Activated T-cell treated with anti-CD3 and anti-CD28 coated beads, Interleukin-2, amount 50 U/mL, for 4 hours (primary cell): ENCODE results near the gene PRSS57. TPM values are rescaled to one million over a fixed set of nuclear protein-coding genes. Genes with fewer than 3 reads are reported as not detected.

Source experiments
- ATAC-seq, 2 donors: fragments of 200-7000 bp; cut with Tn5 transposase; one replicate each; pipeline ENCODE4 v1.10.0; 2021
- DNase-seq: peaks from one replicate; pipeline ENCODE4 v3.0.0-alpha.2; 2020
- H3K27me3 Mint-ChIP-seq: one replicate; pipeline ENCODE4 v1.8.0; 2021; ENCODE audit warnings: low read depth, mixed read lengths
- H3K36me3 Mint-ChIP-seq: one replicate; pipeline ENCODE4 v1.8.0; 2022; ENCODE audit warnings: mixed read lengths; ENCODE audit not compliant: insufficient read depth
- H3K4me1 Mint-ChIP-seq: one replicate; pipeline ENCODE4 v1.8.0; 2021; ENCODE audit warnings: low read depth, mixed read lengths
- H3K4me3 Mint-ChIP-seq: one replicate; pipeline ENCODE4 v1.8.0; 2021; ENCODE audit warnings: mild to moderate bottlenecking, moderate library complexity, mixed read lengths
- H3K9me3 Mint-ChIP-seq: one replicate; pipeline ENCODE4 v1.8.0; 2021; ENCODE audit warnings: mixed read lengths
- total RNA-seq, 3 donors: library from RNA; stranded (reverse); gene quantifications; one replicate each; pipeline ENCODE4 v1.2.1, GENCODE V29; 2021

Gene PRSS57
- total RNA-seq, 3 donors from 2014 or later: 0.87 to 0.94 TPM; not detected in 1

DNA sequence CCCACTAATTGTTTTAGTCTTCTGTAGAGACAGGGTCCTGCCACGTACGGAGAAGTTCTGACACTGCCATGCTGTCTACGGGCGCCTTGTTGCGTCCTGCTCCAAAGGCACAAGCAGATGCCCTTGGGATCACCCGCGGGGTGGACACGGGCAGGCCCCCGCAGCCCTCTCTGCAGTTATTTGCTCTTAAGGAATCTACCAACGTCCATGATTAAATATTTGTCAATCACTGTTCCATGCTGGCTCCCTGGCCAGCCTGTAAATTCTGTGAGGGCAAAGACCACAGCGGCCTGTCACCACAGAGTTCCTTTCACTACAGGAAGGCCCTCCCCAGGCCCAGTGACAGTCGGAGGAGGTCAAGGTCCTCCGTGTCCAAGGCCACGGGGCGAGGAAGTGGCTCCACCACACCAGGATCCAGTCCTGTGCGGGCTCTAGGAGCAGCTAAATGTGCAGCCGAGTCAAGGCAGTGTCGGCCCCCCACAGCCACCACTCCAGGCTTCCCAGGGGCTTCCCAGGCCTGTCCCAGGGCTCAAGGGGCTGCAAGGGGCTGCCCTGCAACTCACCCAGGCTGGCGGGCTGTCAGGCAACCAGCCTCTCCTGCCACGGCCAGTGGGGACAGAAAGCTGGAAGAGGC is 34.3 kb downstream of the PRSS57 start:
- Mint-ChIP-seq H3K36me3 (peaks cover 3% of the 10 kb centered on the region), H3K4me3 (peak overlapping the region; percentile 96), H3K9me3 (no peaks in the 10 kb centered on the region), H3K4me1 (peaks cover 52% of the 10 kb centered on the region), H3K27me3 (no peaks in the 10 kb centered on the region)
- no peak for ATAC-seq
- DNase-seq: no peak

DNA sequence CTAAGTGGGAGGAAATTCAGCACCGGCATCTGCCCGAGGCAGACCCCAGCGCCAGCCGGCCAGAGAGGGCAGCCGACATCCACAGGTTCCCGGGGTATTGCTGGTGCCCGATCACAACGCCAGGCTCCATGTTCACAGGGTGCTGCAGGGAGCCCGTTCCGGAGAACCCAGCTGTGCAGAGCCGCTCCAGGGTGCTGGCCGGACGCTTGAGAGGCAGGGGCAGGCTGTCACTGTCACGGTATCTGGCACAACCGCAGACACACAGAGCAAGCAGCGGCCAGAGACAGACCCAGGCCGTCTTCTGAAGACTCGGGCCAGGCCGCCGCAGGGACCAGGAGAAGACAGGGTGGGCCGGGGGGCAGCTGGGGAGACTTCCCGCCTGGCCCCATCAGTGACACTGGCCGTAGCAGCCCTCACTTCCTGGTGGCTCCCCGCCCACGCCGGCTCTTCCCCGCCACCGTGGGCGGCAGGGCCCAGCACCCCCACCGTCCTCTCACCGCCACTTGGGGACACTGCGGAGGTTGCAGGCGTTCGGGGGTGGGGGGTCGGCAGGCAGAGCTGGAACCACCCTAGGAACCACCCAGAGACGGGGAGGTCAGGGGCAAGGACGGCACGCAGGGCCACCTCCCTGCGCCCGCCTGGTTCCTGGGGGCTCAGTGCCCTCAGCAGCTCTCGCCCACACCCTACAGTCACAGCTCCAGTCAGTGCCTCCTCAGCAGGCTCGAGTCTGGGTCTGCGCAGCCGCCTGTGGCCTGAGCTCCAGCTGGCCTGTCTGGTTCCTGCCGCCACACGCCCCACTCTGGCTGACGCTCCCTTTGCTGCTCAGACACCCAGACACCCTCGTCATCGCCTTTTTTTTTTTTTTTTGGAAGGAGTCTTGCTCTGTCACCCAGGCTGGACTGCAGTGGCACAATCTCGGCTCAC is 36.1 kb downstream of the PRSS57 start:
- H3K4me1 Mint-ChIP-seq: peaks cover 57% of the 10 kb centered on the region
- ATAC-seq (no peak), DNase-seq (peak; percentile 50)

DNA sequence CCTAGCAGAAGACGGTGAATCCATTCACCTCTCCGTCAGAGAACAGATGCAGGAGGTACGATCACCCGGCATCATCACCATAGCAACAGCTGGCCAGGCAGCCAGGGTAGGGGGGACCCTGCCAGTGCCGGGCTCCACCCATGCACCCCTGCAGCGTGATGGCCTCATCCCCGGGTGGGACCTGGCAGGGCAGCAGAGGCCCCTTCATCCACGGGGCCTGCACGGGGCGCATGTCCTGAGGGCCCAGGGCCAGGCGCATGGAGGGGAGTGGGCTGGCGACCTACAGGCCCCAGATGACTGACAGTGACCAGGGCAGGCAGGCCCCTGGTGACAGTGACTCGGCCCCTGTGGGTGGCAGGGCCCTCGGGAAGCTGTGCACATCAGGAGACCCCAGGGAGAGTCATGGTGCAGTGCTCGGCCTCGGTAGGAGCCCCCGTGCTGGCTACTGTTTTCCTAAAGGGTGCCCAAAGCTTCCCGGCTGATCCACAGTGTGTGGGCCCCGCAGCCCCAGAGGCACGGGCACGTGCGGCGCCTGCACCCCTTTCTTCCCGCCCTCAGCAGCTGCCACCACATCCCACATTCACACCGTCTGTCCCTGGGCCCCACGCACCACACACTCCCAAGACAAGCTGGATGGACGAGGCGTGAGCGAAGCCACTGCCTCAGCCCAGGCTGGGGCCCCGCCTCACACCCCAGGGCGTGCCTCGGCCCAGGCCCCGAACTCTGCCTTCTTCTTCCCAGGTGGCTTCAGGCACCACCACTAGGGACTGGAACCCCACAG is 37.0 kb downstream of the PRSS57 start:
- DNase-seq (no peak), ATAC-seq (no peak)
- Mint-ChIP-seq H3K9me3 (no peaks in the 10 kb centered on the region), H3K4me1 (peaks cover 56% of the 10 kb centered on the region), H3K4me3 (peak overlapping the region; percentile 50), H3K36me3 (peaks cover 10% of the 10 kb centered on the region), H3K27me3 (no peaks in the 10 kb centered on the region)

More for the DNA sequence above, 36.1 kb downstream of the PRSS57 start:
- no peaks in the 10 kb centered on the region for H3K9me3 Mint-ChIP-seq
- no peaks in the 10 kb centered on the region for H3K27me3 Mint-ChIP-seq
- peaks cover 9% of the 10 kb centered on the region for H3K36me3 Mint-ChIP-seq
- H3K4me3 Mint-ChIP-seq: peak overlapping the region; percentile 96

DNA sequence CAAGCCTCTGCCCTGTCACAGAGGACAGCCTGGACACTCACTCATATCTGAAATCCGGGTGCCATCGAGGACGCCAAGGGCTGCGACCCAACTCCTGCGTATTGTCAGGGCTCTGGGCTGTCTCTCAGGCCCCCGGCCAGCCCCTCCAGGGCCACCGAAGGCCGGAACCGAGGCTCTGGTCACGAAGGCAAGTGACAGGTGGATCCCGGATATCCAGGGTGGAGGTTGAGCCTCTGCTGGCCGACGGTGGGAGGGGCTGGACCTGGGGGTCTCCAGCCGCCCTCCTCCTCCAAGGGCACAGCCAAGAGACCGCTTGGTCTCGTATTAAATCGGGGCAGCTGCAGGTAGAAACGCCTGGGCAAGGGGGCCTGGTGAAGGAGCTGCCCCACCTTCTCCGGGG is 37.6 kb downstream of the PRSS57 start:
- no peak for ATAC-seq
- Mint-ChIP-seq H3K4me1 (peaks cover 56% of the 10 kb centered on the region), H3K9me3 (no peaks in the 10 kb centered on the region), H3K27me3 (no peaks in the 10 kb centered on the region), H3K4me3 (no peak overlapping the region), H3K36me3 (peaks cover 10% of the 10 kb centered on the region)
- no peak for DNase-seq

- Mint-ChIP-seq H3K4me3 (no peak overlapping the region), H3K36me3 (peaks cover 10% of the 10 kb centered on the region), H3K9me3 (no peaks in the 10 kb centered on the region), H3K4me1 (peaks cover 56% of the 10 kb centered on the region), H3K27me3 (no peaks in the 10 kb centered on the region)
- DNase-seq (no peak), ATAC-seq (no peak)
Observed at GRCh38 chr19:656751-657559, 38.3 kb downstream of the PRSS57 start.

DNA sequence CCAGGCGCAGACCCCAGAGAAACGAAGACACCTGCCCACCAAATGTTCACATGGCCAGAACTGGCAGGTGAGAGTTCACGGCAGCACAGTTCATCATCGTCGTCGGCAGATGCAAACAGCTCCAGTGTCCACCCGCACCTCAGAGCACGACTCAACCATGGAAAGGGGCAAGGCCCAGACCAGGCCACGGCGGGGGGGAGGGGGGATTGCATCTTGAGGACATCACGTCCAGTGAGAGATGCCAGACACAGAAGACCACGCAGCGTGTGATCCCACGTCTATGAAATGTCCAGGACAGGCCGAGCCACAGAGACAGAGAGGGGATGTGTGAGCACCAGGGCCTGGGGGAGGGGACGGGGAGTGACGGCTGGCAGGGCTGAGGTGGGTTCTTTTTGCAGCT is 39.6 kb downstream of the PRSS57 start:
- Mint-ChIP-seq H3K36me3 (peaks cover 12% of the 10 kb centered on the region), H3K4me1 (peaks cover 53% of the 10 kb centered on the region), H3K4me3 (no peak overlapping the region), H3K27me3 (no peaks in the 10 kb centered on the region), H3K9me3 (no peaks in the 10 kb centered on the region)
- DNase-seq: no peak
- ATAC-seq: no peak

DNA sequence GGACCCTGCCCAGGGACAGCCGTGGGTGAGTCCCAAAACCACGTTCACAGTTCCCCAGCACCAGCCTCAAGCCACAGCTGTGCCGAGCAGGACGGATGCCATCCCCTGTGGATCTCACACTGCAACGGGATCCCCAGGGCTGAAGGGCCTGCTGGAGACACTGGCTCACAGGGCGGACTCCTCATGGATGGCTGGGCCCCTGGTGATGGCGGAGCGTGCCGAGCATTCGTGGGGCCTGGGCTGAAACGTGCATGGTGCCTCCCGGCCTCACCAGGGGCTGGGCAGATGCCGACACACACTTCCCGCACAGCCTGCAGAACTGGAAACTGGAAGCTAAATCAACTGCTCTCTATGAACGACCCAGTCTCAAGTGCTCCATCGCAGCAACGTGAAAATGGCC is 41.8 kb downstream of the PRSS57 start:
- Mint-ChIP-seq H3K36me3 (peaks cover 10% of the 10 kb centered on the region), H3K9me3 (no peaks in the 10 kb centered on the region), H3K4me3 (no peak overlapping the region), H3K27me3 (no peaks in the 10 kb centered on the region), H3K4me1 (peaks cover 34% of the 10 kb centered on the region)
- no peak for DNase-seq
- ATAC-seq: no peak

GRCh38 chr19:652467-653389 is 42.5 kb downstream of the PRSS57 start:
- Mint-ChIP-seq H3K27me3 (no peaks in the 10 kb centered on the region), H3K4me3 (no peak overlapping the region), H3K9me3 (no peaks in the 10 kb centered on the region), H3K36me3 (peaks cover 10% of the 10 kb centered on the region), H3K4me1 (peaks cover 32% of the 10 kb centered on the region)
- DNase-seq (no peak), ATAC-seq (no peak)

- DNase-seq (no peak), ATAC-seq (no peak)
- no peaks in the 10 kb centered on the region for H3K9me3 Mint-ChIP-seq
- no peak overlapping the region for H3K4me3 Mint-ChIP-seq
- peaks cover 25% of the 10 kb centered on the region for H3K4me1 Mint-ChIP-seq
- H3K27me3 Mint-ChIP-seq: no peaks in the 10 kb centered on the region
- peaks cover 10% of the 10 kb centered on the region for H3K36me3 Mint-ChIP-seq
Observed at GRCh38 chr19:651991-652390, 43.3 kb downstream of the PRSS57 start.

DNA sequence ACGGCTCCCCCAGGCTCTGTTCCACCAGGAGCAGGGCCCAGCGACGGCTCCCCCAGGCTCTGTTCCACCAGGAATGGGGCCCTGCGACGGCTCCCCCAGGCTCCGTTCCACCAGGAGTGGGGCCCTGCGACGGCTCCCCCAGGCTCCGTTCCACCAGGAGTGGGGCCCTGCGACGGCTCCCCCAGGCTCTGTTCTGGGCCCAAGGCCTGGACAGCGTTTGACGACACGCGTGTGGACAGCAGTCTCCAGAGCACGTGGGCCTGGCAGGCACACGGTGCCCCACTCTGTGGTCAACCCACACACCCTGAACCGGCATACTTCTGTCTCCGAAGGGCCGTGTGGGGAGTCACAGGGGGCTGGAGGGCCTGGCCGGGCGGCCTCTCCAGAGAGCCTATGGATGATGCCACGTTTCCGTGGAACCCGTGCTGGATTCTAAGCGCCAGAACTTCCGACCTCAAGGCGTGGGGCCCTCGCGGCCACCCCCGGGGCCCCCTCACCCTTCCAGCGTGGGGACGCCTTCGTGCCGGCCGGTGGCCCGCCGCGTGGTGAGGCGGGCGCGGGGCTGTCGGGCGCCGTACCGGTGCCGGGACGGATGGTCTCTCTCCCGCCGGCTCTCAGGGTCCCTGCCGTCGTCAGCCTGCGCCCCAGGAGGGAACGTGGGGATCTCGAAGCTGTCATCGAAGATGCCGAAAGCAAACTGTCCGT is 44.0 kb downstream of the PRSS57 start:
- peaks cover 21% of the 10 kb centered on the region for H3K4me1 Mint-ChIP-seq
- no peaks in the 10 kb centered on the region for H3K9me3 Mint-ChIP-seq
- H3K4me3 Mint-ChIP-seq: no peak overlapping the region
- H3K27me3 Mint-ChIP-seq: no peaks in the 10 kb centered on the region
- H3K36me3 Mint-ChIP-seq: peaks cover 10% of the 10 kb centered on the region
- no peak for DNase-seq
- no peak for ATAC-seq

DNA sequence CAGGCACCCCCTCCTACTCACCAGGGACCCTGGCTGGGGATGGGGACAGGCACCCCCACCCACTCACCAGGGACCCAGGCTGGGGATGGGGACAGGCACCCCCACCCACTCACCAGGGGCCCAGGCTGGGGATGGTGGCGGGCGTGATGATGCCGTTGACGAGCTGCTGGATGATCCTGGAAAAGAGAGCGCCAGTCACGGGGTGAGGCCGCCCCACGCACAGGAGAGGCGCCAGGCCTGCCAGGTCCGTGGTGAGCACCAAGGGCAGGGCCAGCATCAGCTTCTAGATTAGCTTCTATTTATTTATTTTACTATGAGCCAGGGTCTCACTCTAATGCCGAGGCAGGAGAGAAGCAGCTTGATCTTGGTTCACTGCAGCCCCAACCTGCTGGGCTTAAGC is 45.1 kb downstream of the PRSS57 start:
- ATAC-seq: no peak
- Mint-ChIP-seq H3K4me3 (no peak overlapping the region), H3K27me3 (no peaks in the 10 kb centered on the region), H3K4me1 (peaks cover 9% of the 10 kb centered on the region), H3K36me3 (peaks cover 5% of the 10 kb centered on the region), H3K9me3 (no peaks in the 10 kb centered on the region)
- DNase-seq: no peak

DNA sequence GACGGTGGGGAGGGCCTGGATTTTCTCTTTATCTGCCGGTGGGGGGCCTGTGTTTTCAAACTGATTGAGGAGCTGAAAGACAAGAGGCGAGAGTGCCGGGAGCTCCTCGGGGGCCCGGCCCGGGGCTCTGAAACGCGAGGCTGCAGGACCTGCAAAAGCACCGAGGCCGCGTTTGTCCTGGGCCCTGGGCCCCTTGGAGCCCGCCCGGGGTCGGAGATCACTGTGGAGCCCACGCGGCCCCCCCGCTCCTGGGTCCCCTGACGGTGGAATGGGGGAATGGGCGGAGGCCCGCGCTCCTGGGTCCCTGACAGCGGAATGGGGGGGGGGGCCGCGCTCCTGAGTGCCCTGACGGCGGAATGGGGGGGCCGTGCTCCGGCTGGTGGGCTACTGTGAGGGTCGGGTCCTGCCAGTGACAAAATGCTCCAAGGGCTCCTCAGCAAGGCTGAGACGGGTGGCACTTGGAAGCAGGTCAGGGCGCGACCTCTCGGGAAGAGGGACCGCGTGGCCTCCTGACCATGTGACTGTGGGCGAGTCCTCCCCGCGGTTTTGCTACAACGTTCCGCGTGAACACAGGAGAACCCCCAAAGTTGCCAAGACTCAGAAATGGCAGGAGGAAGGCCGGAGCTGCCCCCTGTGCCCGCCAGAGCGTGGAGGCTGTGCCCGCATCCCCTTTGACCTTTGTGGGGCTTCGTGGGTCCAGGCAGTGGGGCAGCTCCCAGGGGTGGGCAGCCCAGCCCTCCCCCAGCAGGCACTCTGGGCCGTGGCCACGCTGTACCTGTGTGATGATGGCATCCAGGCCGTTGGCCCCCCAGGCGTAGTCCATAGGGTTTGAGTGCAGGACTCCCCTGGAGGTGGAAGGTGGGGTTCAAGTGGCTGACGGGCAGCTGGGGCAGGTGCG is 46.1 kb downstream of the PRSS57 start:
- no peak for ATAC-seq
- Mint-ChIP-seq H3K4me3 (no peak overlapping the region), H3K4me1 (peaks cover 5% of the 10 kb centered on the region), H3K27me3 (no peaks in the 10 kb centered on the region), H3K9me3 (no peaks in the 10 kb centered on the region), H3K36me3 (peaks cover 6% of the 10 kb centered on the region)
- no peak for DNase-seq
